Ecto neural progenitor cell (in vitro differentiated cells): Measurements from ENCODE around the gene ZNF385B.

Experiments used
- DNase-seq: peaks from one replicate; pipeline ENCODE4 v3.0.0-alpha.2; 2018; ENCODE audit warnings: low spot score

Gene ZNF385B

DNA sequence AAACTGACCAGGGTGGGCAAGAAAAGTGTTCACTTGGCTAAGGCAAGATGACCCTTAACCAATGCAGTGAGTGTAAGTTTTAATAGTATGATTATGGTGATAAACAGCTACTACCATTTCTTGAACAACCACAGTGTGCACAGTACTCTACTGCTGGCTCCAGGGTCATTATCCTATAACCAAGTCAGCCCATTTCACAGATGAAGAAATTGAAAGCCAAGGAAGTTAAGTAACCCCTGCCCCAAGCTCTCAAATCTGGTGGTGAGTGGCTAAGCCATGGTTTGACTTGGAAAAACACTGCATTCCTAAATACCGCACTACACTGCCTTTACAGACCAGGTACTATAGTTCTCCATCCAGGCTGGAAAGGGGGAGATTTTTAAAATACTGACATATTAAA is 5.7 kb downstream of the ZNF385B start:
- DNase-seq: no peak

DNA sequence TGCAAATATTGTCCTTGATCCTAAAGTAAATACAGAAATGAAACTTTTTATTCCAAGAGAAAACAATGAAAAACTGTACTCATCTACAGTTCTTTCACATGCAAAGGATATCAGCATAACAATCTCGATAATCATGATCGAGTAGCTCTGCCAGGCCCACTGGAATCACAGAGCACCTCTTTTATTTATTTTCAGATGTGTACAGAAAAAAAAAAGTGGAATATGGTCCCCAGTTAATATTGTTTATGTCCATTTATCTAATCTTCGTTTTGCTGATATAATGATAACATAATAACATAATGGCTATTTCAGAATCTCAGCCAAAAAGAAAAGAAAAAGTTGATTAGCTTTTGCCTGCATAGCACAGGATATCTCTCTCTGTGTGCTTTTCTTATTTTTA is 6.5 kb downstream of the ZNF385B start:
- DNase-seq: no peak

DNA sequence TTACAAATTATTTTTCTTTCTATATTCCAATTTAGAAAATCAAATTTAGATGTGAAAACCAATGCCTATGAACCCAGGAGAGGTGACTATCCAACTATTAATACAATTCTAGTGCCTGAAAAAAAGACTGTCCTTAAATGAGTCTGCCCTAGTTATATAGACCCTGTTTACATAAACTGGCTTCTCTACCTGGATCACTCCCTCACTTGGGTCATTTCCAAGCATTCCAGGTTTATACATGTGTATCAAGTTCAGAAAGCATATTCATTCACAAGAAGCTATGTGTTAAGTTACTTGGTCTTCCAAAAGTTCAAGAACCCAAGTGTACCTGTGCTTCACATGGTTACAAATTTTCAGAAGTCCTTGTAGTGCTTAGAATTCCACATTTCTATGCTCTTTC is 8.3 kb downstream of the ZNF385B start:
- DNase-seq: no peak

DNA sequence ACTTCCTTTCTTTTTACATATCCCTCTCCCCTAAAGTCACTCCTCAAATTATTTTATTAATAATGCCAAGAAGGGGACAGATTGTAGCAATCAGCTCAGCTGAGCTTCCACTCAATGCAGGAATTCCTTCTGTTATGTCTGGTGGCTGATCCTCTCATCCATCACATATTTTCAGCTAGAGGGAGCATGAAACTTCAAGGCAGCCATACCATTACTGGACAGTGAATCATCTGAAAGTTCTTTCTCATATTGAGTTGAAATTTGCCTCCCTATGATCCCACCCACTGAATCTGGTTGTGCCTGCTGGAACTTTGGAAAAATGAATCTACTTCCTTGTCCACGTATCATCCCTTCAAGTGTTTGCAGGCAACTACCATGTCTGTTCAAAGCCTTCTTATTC is 11.2 kb downstream of the ZNF385B start:
- no peak for DNase-seq

DNA sequence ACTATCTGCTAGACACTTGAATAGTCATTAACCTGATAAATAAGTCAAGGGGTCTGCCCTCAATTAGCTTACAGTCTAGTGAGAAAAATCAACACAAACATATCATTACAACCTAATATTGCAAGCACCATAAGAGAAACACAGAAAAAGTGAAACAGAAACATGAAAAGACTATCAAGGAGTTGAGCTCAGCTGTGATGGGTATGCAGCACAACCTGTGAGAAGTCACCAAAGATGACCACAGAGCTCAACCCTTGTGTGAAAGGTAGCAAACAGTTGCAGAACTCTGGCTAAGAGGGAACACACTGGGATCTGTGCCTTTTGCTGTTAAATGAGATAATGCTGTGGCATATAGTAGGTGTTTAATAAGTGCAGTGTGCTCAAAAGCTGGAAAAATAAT is 11.7 kb downstream of the ZNF385B start:
- no peak for DNase-seq

DNA sequence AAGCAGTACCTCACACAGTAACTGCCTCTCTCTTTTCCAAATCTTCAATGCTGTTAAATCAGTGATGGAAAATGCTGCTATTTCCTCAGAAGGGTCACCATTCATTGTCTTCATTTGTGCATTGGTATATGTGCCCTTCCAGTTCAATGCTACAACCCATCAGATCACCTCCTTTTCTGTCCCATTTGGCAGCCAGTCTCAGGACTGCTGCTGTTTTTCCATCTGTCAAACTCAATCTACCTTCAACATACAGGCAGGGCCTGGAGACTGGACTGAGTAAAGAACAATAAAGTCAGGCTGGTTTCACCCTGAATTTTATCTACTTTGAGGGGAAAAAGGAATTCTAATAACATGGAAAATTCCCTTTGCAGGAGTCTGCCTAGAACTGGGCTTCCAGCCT is 17.9 kb downstream of the ZNF385B start:
- no peak for DNase-seq

DNA sequence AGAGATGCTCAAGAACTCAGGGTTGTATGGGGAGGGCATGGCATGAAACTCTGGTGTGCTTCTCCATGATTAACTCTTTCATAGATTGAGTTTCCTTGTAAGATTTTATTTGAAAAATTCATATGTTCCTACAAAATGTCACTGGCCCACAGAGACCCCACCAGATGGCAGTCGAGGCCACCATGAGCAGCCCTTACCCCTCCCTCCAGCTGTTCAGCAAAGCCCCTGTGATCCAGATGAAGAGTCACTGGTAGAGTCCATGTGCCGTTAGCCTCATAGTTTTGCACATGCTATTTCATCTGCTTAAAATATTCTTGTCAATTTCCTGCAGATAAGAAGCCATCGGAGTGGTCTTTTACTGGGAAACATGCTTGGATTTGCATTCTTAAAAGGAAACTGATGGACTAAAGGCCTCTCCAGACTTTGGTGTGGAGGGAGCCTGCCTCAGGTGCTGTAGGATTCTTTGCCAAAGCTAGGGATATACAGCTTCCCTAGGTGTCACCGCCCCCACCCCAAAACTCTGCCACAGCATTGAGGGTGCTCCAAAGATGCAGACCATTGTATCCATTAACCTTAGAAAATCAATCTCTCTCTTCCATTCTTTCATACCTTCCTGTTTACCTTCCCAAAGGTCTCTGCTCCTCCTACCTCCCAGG is 18.8 kb downstream of the ZNF385B start:
- DNase-seq: peak; percentile 55

DNA sequence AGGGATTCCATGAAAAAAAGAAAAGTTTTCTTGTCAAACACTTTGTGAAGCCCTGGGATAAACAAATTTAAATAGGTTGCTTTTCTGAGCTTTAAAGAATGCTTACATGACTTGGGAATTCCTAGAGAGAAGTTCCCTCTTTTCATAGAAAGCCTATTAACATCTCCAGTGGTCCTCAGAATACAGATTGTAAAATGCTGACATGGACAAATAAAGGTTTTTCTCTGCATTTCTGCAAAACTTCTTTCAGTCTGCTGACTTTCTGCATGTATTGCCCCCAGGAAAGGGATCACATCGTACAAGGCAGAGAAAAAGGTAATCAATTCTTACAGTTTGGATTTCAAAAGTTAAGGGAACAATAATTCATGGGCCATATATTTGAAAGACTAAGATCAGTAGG is 20.6 kb downstream of the ZNF385B start:
- DNase-seq: no peak

DNA sequence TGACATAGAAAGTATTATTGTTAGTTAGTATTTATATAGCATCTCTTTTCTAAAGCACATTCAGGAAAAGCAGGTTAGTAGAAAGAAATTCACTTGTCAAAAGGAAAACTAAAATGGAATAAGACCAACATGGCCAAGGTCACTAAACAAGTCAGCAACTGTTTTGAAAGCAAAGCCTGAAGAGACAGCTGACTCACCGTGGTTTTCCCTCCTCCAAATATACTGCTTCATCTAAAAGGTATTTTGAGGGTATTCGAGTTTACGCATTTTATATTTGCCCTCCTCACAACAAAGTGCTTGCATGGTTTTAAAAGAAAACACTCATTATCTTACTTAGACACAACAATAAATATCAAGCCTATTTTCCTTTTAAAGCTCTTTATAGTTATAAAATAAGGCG is 24.0 kb downstream of the ZNF385B start:
- DNase-seq: no peak

DNA sequence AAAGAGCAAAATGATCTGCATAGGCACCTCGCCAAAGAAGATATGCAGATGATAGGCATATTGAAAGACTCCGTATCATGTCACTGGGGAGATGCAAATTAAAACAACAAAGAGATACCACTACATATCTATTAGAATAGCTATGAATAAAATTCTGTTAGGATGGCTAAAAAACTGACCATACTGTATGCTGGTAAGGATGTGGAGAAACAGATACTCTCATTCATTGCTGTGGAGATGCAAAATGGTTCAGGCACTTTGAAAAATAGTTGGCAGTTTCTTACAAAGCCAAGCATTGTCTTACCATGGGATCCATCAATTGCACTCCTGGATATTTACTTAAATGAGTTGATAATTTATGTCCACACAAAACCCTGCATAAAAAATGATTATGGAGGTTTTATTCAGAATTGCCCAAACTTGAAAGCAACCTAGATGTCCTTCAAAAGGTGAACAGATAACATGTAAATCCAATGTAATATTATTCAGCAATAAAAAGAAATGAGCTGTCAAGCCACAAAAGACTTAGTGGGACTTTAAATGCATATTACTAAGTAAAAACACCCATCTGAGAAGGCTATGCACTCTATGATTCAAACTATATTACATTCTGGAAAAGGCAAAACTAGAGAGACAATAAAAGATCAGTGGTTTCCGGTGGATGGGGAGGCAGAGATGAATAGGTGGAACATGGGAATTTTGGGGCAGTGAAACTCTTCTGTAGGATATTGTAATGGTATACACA is 31.2 kb downstream of the ZNF385B start:
- DNase-seq: no peak

DNA sequence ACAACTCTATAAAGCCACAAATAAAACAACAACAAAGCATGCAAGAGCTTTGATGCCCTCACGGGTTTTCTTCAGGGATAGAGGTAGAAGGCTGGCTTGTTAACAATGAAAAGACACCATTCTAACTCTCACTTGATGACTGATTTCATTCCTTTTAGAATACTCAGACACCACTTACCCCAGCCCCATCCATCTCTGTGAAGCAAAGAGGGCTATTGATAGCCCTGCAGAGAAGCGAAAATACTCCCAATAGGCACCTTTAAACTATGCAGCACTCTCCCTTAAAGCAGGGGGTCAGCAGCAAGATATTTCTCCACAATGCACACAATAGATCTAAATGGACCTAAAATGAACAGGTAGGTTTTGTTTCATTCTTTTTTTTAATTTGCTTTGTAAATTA is 35.1 kb downstream of the ZNF385B start:
- no peak for DNase-seq

DNA sequence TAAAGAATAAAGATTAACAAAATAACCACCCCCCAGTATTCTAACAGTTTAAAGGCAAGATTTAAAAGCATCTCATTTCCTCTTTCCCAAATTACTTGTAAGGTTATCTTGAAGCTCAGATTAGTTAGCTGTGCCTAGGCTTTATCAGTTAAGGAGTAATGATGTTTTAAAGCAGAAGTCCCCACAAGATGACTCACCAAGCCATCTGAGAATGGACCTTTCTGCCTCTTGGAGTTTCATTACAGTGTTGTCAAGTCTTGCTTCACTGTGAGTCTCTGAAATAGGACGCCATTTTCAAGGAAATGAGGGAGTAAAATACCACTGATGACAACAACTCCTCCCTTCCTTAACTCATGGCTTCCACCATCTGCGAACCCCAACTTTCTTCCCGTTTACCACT is 35.9 kb downstream of the ZNF385B start:
- DNase-seq: no peak

DNA sequence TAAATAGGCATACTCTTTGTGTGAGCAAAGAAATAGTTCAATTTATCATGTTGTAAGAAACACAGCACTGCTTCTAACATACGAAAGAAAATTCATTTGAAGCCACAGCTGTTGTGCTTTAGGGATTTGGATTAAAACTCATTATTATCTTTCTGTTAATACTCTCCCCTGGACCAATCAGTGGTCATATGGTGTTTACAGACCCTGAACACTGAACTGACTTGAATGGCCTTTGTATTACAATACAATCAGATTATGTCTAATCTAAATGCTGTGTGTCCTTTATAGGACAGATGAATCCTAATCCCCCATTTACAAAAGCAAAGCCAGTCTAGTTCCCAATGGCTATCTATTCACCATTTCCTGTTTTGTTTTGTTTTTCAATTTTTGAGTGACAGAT is 36.5 kb downstream of the ZNF385B start:
- no peak for DNase-seq

DNA sequence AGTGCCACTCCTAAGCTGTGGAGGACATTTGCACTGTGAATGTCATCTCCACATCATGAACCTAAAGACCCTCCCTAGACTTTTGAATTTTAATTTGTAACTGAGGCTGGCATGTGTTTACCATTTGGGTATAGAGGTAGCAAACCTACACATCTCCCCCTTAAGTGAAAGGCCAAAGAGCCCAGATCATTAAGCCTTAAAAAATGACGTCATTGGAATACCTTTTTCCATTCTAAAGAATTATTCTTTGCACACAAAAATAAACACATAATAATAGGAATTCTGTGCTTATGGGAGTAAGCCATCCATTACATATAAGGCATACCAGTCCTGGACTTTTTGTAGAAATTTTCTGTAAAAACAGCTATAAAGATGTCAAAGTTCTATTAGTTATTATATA is 38.9 kb downstream of the ZNF385B start:
- DNase-seq: no peak

DNA sequence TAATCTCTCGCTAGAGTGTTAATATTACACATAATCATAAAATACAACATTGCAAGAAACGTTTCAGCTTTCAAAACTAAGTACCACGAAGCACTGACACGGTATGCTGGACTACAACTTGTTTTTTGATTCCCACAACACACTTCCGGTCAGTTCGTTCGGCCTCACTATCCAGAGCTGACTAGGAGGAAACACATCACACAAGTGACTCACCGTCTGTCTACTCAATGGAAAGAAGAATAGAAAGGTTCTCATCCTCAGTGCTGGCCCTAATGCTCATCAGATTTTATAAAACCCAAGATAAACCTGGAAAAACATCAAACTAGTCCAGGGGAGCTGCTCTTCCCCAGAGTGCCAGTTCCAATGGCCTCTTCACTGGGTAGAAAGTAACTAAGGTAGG is 42.9 kb downstream of the ZNF385B start:
- DNase-seq: no peak

DNA sequence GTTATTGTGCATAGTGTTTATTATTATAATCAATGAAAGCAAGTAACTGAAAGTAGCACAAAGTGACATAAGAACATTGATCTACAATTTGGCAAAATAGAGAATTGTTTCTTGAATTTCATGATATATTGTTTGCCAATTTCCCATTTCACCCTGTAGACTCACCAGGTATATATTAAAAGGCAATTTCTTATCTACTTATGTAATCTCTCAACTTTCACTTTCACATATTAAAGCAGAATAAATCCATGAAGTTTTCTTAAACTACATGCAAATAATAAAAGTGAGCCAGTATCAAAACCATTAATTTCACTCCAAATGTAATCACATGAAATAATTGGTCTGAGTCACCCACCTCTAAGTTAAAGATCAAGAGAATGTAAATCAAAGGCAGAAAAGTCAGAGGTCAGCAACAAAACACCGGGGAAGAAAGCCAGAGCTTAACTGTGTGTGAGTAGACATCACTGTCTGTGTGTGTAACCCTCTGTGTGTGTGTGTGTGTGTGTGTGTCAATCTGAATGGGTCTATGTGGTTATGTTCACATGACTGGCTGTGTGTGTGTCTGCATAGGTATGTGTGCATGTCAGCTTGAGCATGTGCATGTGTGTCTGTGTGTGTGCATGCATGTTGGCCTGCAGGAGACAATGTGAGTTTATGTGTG is 44.1 kb downstream of the ZNF385B start:
- no peak for DNase-seq

DNA sequence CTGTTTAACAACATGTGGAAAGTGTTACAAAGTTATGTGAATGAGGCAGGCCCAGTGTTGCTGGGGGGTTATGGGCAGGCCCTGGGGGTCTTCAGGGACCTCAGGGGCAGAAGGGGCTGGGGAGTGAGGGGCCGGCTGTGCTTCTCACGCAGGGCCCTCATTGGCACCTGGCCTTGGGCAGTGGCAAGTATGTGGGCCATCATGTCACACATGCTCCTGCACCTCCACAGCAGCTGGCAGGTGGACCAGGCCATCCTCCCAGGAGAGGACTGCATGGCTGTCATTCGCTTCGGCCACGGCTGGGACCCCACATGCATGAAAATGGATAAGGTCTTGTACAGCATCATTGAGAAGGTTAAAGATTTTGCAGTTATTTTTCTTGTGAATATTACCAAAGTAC is 47.4 kb downstream of the ZNF385B start:
- DNase-seq: no peak

DNA sequence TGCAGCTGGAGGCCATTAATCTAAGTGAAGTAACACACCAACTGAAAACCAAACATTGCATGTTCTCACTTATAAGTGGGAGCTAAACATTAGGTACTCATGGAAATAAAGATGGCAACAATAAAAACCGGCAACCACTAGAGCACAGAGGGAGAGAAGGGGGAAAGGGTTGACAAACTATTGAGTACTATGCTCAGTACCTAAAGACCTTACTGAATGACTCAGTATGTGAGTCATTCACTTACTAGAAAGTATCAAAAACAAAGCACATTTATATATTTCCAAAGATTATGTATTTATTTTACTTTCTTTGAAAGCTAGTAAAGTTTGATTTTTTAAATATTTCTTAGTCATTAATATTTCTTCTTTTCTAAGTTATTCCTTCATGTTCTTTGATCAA is 48.9 kb downstream of the ZNF385B start:
- no peak for DNase-seq

DNA sequence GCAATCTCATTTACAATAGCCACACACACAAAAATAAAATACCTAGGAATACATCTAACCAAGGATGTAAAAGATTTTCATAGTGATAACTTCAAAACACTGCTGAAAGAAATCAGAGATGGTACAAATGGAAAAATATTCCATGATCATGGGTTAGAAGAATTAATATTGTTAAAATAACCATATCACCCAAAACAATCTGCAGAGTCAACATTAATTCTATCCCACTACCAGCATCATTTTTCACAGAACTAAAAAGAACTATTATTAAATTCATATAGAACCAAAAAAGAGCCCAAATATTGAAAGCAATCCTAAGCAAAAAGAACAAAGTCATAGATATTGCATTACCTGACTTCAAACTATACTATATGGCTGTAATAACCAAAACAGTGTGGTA is 50.4 kb downstream of the ZNF385B start:
- no peak for DNase-seq

DNA sequence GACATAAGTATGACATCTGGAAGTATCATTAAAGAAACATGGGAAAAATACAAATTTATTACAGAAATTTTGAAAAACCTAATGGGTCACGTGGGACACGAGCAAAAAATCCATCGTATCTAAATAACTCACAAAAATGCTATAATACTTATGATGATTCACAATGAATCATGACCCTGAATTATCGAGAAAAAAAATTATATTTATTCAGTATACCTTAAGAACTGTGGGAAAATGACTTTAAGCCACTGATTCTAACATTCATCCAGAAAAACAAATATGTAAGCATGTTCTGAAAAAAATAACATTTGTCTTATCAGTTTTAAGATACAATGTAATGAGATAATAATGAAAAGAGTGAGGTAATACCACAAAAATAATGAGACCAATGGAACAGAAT is 51.8 kb downstream of the ZNF385B start:
- no peak for DNase-seq

DNA sequence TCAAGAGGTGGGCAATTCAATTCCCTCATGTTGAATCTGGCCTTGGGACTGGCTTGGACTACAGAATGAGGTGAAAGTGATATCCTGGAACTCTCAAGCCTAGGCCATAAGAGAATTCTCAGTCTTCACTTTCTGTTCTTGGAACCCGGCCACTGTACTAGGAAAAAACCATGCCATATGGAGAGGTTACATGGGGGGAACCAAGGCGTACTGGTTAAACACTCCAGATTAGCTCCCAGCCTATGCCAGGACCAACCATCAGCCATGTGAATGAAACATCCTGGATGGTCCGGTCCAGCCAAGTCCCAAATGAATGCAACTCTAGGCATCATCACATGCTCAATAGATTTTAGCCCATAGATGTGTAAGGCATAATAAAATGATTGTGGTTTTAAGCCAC is 56.4 kb downstream of the ZNF385B start:
- DNase-seq: no peak

DNA sequence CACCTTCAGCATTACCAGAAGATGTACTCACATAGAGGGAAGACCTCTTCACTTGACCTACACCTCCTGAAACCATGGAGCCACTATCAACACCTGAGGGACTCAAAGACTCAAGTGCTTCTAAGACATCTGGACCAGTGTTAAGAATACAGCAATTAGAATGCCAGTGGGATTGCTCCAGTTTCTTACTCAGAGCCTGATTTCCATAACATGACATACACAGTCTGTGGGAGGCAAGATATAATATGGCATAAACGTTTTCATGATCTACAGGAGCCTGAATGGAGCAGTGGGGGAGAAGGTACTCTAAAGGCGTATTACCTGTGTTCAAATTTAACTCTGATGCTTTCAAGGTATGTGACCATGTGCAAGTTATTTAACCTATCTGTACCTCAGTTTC is 57.2 kb downstream of the ZNF385B start:
- DNase-seq: no peak

DNA sequence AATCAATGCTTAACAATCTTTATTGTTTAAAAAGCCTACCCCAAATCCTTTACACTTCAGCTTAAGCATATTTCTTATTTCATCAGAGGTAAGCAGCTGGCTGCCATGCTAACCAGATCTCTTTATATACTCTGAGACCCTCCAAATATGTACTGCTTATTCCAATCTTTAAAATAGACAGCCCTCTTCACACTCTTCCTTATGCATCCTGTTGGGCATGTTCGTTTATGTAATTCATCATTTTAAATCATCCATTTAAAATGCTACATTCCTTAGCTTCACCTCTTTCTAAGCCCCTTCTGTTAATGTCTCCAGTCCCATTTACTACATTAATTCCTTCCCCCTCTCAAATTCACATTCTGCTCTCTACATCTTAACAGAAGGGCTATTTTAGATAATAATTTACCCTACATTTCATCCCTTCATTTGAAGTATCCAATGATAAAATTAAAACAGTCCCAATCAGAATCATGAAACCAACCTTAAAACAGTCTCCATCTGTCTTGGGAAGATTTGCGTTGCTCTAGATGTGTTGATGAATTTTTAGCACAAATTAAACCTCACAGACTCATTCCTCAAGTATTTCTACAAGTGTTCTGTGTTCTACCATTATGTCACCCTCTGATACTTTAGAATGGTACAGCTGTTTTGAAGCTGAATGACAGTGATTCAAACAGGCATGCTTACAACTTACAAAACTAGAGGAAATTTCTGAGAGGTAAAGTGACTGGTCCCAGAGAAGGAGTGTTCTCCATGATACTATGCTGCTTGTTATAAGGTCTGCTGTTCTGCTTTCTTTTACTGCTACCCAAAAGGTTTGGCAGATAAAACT is 59.1 kb downstream of the ZNF385B start:
- no peak for DNase-seq
